T follicular helper cell (primary cell): ENCODE results near the gene PASK.

Source experiments
- DNase-seq: peaks from one replicate; pipeline ENCODE4 v3.0.0-alpha.2; 2020; ENCODE audit warnings: low read depth

The PASK gene

GRCh38 chr2:241081190-241081642, 68.1 kb downstream of the PASK start:
- no peak for DNase-seq

GRCh38 chr2:241080405-241081189, 68.7 kb downstream of the PASK start:
- no peak for DNase-seq

- no peak for DNase-seq
Measured at GRCh38 chr2:241074901-241075540, 74.3 kb downstream of the PASK start.

GRCh38 chr2:241074065-241074818, 75.0 kb downstream of the PASK start:
- DNase-seq, result no peak

GRCh38 chr2:241073166-241074064, 75.9 kb downstream of the PASK start:
- DNase-seq, result no peak

GRCh38 chr2:241072553-241073165, 76.6 kb downstream of the PASK start:
- DNase-seq, result no peak

- no peak for DNase-seq
Measured at GRCh38 chr2:241072151-241072550, 77.1 kb downstream of the PASK start.

- no peak for DNase-seq
Measured at GRCh38 chr2:241071677-241072111, 77.6 kb downstream of the PASK start.

- DNase-seq, result no peak
Measured at GRCh38 chr2:241070811-241071676, 78.2 kb downstream of the PASK start.

GRCh38 chr2:241070361-241070760, 78.9 kb downstream of the PASK start:
- no peak for DNase-seq

GRCh38 chr2:241069821-241070281, 79.4 kb downstream of the PASK start:
- DNase-seq, result no peak

GRCh38 chr2:241068942-241069810, 80.1 kb downstream of the PASK start:
- no peak for DNase-seq

- DNase-seq, result no peak
Measured at GRCh38 chr2:241068136-241068941, 80.9 kb downstream of the PASK start.

GRCh38 chr2:241067501-241068135, 81.7 kb downstream of the PASK start:
- DNase-seq, result no peak

GRCh38 chr2:241066893-241067341, 82.4 kb downstream of the PASK start:
- DNase-seq, result no peak

- no peak for DNase-seq
Measured at GRCh38 chr2:241066171-241066892, 82.9 kb downstream of the PASK start.

GRCh38 chr2:241065355-241065803, 83.9 kb downstream of the PASK start:
- DNase-seq, result no peak
